Neural crest cell (in vitro differentiated cells): ENCODE results near the gene SGCE. TPM values are rescaled to one million over a fixed set of nuclear protein-coding genes. Genes with fewer than 3 reads are reported as not detected.
A peak's percentile ranks its signal among the peaks of the same experiment; 100 is the strongest.
"Not testable (repeated sequence)": the region's sequence is repeated elsewhere in the genome, so short reads cannot be mapped to it uniquely, and the experiment has no call there.

ENCODE experiments used
- DNase-seq: peaks from one replicate; pipeline ENCODE4 v3.0.0; 2021; ENCODE audit warnings: low read depth, mixed read lengths, low spot score
- H3K27ac Mint-ChIP-seq: one replicate; pipeline ENCODE4 v1.8.0; 2021; ENCODE audit warnings: mild to moderate bottlenecking, mixed read lengths; ENCODE audit not compliant: unreplicated experiment
- H3K27me3 Mint-ChIP-seq: 2 replicates; pipeline ENCODE4 v1.8.0; 2021; ENCODE audit warnings: low read depth, mild to moderate bottlenecking, mixed read lengths
- H3K36me3 Mint-ChIP-seq: 2 replicates; pipeline ENCODE4 v1.8.0; 2021; ENCODE audit warnings: low read depth, mild to moderate bottlenecking, mixed read lengths
- H3K4me1 Mint-ChIP-seq: 2 replicates; pipeline ENCODE4 v1.8.0; 2021; ENCODE audit warnings: mixed read lengths
- H3K4me3 Mint-ChIP-seq: one replicate; pipeline ENCODE4 v1.8.0; 2021; ENCODE audit warnings: mild to moderate bottlenecking, mixed read lengths
- H3K9me3 Mint-ChIP-seq: 2 replicates; pipeline ENCODE4 v1.8.0; 2021; ENCODE audit warnings: mixed read lengths
- long read RNA-seq: library from polyadenylated mRNA; unstranded; transcript quantifications from one replicate; pipeline ENCODE4 v2.0.0, GENCODE V29; 2020
- total RNA-seq: library from RNA; stranded (reverse); gene quantifications from 2 replicates; pipeline ENCODE4 v1.2.1, GENCODE V29; 2021
- TF ChIP-seq, protein P1 (sequence below): fragments of 200-600 bp; sonication (generic); conservative IDR thresholded peaks from 2 replicates; pipeline ENCODE4 v1.5.0; 2021; ENCODE audit warnings: antibody characterized with exemption, mild to moderate bottlenecking

Gene SGCE, protein sequence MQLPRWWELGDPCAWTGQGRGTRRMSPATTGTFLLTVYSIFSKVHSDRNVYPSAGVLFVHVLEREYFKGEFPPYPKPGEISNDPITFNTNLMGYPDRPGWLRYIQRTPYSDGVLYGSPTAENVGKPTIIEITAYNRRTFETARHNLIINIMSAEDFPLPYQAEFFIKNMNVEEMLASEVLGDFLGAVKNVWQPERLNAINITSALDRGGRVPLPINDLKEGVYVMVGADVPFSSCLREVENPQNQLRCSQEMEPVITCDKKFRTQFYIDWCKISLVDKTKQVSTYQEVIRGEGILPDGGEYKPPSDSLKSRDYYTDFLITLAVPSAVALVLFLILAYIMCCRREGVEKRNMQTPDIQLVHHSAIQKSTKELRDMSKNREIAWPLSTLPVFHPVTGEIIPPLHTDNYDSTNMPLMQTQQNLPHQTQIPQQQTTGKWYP
- total RNA-seq, result 44.9 and 51.9 TPM in 2 replicates
- long read RNA-seq, transcript SGCE-299 (11 exons, 1,614 nt), result major isoform, 64 of 121 reads
- long read RNA-seq, transcript SGCE-215 (9 exons, 1,399 nt), result minor isoform, 5 of 121 reads
- long read RNA-seq, transcript SGCE-207 (10 exons, 1,672 nt), result minor isoform, 14 of 121 reads
- long read RNA-seq, partial matches to known transcripts, result 5 of 121 reads
- long read RNA-seq, other reads (novel, unspliced or antisense), result 17 of 121 reads

DNA sequence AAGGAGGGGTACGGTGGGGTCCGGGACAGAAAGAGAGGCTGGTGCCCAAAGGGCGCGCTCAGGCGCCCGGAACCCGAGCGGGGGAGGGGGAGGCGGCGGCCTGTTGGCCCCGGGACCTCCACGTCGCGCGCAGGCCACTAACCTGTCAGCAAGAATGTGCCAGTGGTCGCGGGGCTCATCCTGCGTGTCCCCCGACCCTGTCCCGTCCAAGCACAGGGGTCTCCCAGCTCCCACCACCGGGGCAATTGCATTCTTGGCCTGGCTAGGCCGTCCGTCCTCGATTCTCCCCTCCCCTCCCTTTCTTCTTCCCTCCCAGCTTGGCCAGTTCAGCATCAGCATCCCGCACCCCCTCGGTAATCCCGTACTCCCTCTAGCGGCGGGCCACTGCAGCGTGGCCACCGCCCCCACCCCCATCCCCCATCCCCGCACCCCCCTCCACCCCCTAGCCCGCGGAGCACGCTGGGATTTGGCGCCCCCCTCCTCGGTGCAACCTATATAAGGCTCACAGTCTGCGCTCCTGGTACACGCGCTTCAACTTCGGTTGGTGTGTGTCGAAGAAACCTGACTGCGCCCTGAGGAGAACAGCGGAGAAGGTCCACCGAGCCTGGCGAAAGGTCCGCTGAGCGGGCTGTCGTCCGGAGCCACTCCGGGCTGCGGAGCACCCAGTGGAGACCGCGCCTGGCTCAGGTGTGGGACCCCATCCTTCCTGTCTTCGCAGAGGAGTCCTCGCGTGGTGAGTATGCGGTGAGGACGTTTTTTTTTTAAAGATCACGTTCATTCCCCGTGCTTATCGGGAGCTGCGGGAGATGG is at the start of gene SGCE:
TSS of gene SGCE (minus strand) at position 286 of the 810 bp plus-strand sequence. CDS start at position 251, 35 bp downstream.
- DNase-seq, result peak; percentile 84
- Mint-ChIP-seq H3K36me3 (no peaks in the 10 kb centered on the region), H3K27me3 (no peaks in the 10 kb centered on the region), H3K9me3 (no peaks in the 10 kb centered on the region), H3K4me3 (peak within 1 kb of the TSS; percentile 97), H3K4me1 (peaks cover 37% of the 10 kb centered on the region), H3K27ac (peak within 1 kb of the TSS; percentile 89)
- TF ChIP-seq, protein P1, sequence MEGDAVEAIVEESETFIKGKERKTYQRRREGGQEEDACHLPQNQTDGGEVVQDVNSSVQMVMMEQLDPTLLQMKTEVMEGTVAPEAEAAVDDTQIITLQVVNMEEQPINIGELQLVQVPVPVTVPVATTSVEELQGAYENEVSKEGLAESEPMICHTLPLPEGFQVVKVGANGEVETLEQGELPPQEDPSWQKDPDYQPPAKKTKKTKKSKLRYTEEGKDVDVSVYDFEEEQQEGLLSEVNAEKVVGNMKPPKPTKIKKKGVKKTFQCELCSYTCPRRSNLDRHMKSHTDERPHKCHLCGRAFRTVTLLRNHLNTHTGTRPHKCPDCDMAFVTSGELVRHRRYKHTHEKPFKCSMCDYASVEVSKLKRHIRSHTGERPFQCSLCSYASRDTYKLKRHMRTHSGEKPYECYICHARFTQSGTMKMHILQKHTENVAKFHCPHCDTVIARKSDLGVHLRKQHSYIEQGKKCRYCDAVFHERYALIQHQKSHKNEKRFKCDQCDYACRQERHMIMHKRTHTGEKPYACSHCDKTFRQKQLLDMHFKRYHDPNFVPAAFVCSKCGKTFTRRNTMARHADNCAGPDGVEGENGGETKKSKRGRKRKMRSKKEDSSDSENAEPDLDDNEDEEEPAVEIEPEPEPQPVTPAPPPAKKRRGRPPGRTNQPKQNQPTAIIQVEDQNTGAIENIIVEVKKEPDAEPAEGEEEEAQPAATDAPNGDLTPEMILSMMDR, result peak; percentile 74

DNA sequence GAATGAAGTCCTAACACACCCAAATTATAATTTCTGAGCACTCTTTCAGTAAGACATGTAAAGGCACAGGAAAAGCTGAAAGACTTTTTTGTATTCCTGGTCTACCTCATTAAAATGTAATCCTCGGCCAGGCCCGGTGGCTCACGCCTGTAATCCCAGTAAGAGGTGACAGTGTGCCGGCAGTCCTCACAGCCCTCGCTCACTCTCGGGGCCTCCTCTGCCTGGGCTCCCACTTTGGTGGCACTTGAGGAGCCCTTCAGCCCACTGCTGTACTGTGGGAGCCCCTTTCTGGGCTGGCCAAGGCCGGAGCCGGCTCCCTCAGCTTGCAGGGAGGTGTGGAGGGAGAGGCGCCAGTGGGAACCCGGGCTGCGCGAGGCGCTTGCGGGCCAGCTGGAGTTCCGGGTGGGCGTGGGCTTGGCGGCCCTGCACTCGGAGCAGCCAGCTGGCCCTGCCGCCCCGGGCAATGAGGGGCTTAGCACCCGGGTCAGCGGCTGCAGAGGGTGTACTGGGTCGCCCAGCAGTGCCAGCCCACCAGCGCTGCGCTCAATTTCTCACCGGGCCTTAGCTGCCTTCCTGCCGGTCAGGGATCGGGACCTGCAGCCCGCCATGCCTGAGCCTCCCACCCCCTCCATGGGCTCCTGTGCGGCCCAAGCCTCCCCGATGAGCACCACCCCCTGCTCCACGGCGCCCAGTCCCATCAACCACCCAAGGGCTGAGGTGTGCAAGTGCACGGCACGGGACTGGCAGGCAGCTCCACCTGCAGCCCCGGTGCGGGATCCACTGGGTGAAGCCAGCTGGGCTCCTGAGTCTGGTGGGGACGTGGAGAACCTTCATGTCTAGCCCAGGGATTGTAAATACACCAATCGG is 49.5 kb upstream of the SGCE start:
- H3K9me3 Mint-ChIP-seq, H3K27ac Mint-ChIP-seq, DNase-seq, H3K36me3 Mint-ChIP-seq, H3K4me3 Mint-ChIP-seq: not testable (repeated sequence)
- Mint-ChIP-seq H3K27me3 (peaks cover 12% of the 10 kb centered on the region), H3K4me1 (peaks cover 32% of the 10 kb centered on the region)

- Mint-ChIP-seq H3K27me3 (peaks cover 10% of the 10 kb centered on the region), H3K36me3 (peaks cover 4% of the 10 kb centered on the region), H3K27ac (peak overlapping the region; percentile 85), H3K4me3 (peak overlapping the region; percentile 6), H3K9me3 (peaks cover 2% of the 10 kb centered on the region), H3K4me1 (peaks cover 37% of the 10 kb centered on the region)
- TF ChIP-seq, protein P1, result no peak
- DNase-seq, result no peak
Observed at GRCh38 chr7:94701555-94701973, 45.6 kb upstream of the SGCE start.

- Mint-ChIP-seq H3K4me3 (peak overlapping the region; percentile 6), H3K27ac (peak overlapping the region; percentile 85), H3K9me3 (peaks cover 2% of the 10 kb centered on the region), H3K4me1 (peaks cover 37% of the 10 kb centered on the region), H3K36me3 (peaks cover under 1% of the 10 kb centered on the region), H3K27me3 (peaks cover 7% of the 10 kb centered on the region)
- no peak for DNase-seq
- TF ChIP-seq, protein P1, result no peak
Observed at GRCh38 chr7:94700926-94701554, 45.1 kb upstream of the SGCE start.

GRCh38 chr7:94698275-94698674 is 42.3 kb upstream of the SGCE start:
- Mint-ChIP-seq H3K4me3 (no peak overlapping the region), H3K36me3 (no peaks in the 10 kb centered on the region), H3K4me1 (peaks cover 37% of the 10 kb centered on the region), H3K27me3 (peaks cover 4% of the 10 kb centered on the region), H3K27ac (no peak overlapping the region), H3K9me3 (peaks cover 2% of the 10 kb centered on the region)
- DNase-seq, result no peak
- TF ChIP-seq, protein P1, result no peak
